HG03342 (cell line): ENCODE results near the gene GRK1.

ENCODE experiments used
- ATAC-seq: cut with Tn5 transposase; IDR thresholded peaks from one replicate; pipeline ENCODE4 v1.9.1; 2021; ENCODE audit warnings: mild to moderate bottlenecking, moderate library complexity; ENCODE audit not compliant: unreplicated experiment

The GRK1 gene

GRCh38 chr13:113631341-113632095 lies 35.5 kb upstream of the GRK1 start:
- ATAC-seq, result no peak

- no peak for ATAC-seq
These were observed 34.1 kb upstream of the GRK1 start for GRCh38 chr13:113632706-113633484.

GRCh38 chr13:113633485-113633873 lies 33.5 kb upstream of the GRK1 start:
- ATAC-seq, result no peak

GRCh38 chr13:113634279-113635047 lies 32.6 kb upstream of the GRK1 start:
- ATAC-seq, result no peak

GRCh38 chr13:113635048-113635420 lies 32.0 kb upstream of the GRK1 start:
- ATAC-seq, result no peak

GRCh38 chr13:113635709-113636108 lies 31.3 kb upstream of the GRK1 start:
- no peak for ATAC-seq

GRCh38 chr13:113636266-113636963 lies 30.6 kb upstream of the GRK1 start:
- ATAC-seq, result no peak

GRCh38 chr13:113637262-113638160 lies 29.5 kb upstream of the GRK1 start:
- ATAC-seq, result no peak

- no peak for ATAC-seq
These were observed 28.8 kb upstream of the GRK1 start for GRCh38 chr13:113638173-113638746.

- no peak for ATAC-seq
These were observed 28.2 kb upstream of the GRK1 start for GRCh38 chr13:113638806-113639205.

GRCh38 chr13:113639616-113640262 lies 27.3 kb upstream of the GRK1 start:
- ATAC-seq, result no peak

- ATAC-seq, result no peak
These were observed 25.6 kb upstream of the GRK1 start for GRCh38 chr13:113641426-113641825.

GRCh38 chr13:113642563-113642962 lies 24.5 kb upstream of the GRK1 start:
- ATAC-seq, result no peak

GRCh38 chr13:113643593-113643992 lies 23.4 kb upstream of the GRK1 start:
- no peak for ATAC-seq

GRCh38 chr13:113644800-113645199 lies 22.2 kb upstream of the GRK1 start:
- ATAC-seq, result no peak

- ATAC-seq, result no peak
These were observed 21.7 kb upstream of the GRK1 start for GRCh38 chr13:113645329-113645728.

- no peak for ATAC-seq
These were observed 20.6 kb upstream of the GRK1 start for GRCh38 chr13:113646376-113646775.

GRCh38 chr13:113646921-113647340 lies 20.1 kb upstream of the GRK1 start:
- no peak for ATAC-seq
